ENCODE measurements around the gene ATP5ME. TPM values are rescaled to one million over a fixed set of nuclear protein-coding genes. Genes with fewer than 3 reads are reported as not detected.

The ATP5ME gene
- 60.2 and 91.5 TPM in 2 replicates for total RNA-seq

GRCh38 chr4:674172-675035 is at the start of gene ATP5ME, which contains the start of gene MYL5:
TSS of gene ATP5ME (minus strand) at chr4:674276. CDS start at chr4:674247, 29 bp downstream.
TSS of gene MYL5 (plus strand) at chr4:674542. CDS start at chr4:678027, 3,485 bp downstream.

GRCh38 chr4:705278-706082 is 31.4 kb upstream of the ATP5ME start, which contains the start of gene PCGF3:
TSS of gene PCGF3 (plus strand) at chr4:705832. CDS start at chr4:733681, 27,849 bp downstream.

DNA sequence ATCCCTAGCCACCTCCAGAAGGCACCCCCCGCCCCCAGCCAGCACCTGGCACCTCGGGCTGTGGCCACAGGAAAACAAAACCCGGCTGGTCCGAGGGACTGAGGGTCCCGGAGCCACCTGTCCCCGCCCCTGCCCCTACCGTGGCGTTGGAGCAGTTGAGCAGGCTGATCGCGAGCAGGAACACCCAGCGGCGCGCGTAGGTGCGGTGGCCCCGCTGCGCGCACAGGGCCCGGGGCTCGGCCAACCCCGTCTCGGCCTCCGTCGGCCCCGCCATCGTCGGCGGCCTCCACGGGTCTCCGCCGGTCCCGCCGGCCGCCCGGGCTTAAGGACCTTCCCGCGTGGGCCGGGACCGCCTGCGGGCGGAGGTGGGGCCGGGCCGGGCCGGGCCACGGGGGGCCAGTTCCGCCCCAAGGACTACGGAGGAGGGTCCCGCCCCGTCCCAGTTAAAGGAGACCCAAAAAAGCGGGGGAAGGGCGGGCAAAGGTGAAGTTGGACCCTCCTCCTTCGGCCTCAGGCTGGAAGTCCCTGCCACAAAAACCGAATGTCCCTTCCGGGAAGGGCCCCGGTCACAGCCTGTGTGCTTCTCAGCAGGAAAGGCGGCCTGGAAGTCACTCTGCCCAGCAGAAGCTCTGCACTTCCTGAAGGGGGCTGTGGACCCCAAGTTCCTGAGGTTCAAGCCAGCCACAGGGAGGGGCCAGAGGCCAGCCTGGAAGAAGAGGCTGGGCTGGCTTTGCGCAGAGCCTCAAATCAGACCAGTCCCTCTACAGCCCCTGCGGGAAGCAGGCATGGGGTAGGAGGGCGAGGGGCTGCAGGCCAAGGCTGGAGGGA is 15.0 kb upstream of the ATP5ME start, which contains the start of gene SLC49A3:
SLC49A3 (minus strand) TSS at position 298 of the 828 bp plus-strand sequence; CDS start at position 274, 24 bp downstream.

GRCh38 chr4:624705-625590 is 49.1 kb downstream of the ATP5ME start, which contains the start of gene PDE6B:
TSS of gene PDE6B (plus strand) at chr4:625573. CDS start at chr4:625627, 54 bp downstream.

Other genes starting within 250 kb of the ATP5ME start
- gene ZNF721, start 175.1 kb downstream of the ATP5ME start, total RNA-seq = 16.5 and 19.2 TPM in 2 replicates
- gene PIGG, start 175.1 kb downstream of the ATP5ME start, total RNA-seq = 43.3 and 61.2 TPM in 2 replicates
- not detected in 2 replicates for gene TMEM271, start 98.0 kb downstream of the ATP5ME start, total RNA-seq
- gene PDE6B, start 48.7 kb downstream of the ATP5ME start, total RNA-seq = 4.3 and 5.0 TPM in 2 replicates
- gene MYL5, start 266 bp upstream of the ATP5ME start, total RNA-seq = 6.8 and 19.2 TPM in 2 replicates
- gene SLC49A3, start 14.9 kb upstream of the ATP5ME start, total RNA-seq = 1.1 and 3.9 TPM in 2 replicates
- 39.8 and 63.2 TPM in 2 replicates for gene PCGF3, start 31.6 kb upstream of the ATP5ME start, total RNA-seq
- gene CPLX1, start 151.9 kb upstream of the ATP5ME start, total RNA-seq = not detected in 2 replicates

Data from placental epithelial cell (primary cell).